GM21381 (cell line): Measurements from ENCODE around the gene FLOT1.

Experiments used
- ATAC-seq: cut with Tn5 transposase; IDR thresholded peaks from one replicate; pipeline ENCODE4 v1.9.1; 2021; ENCODE audit warnings: mild to moderate bottlenecking, moderate library complexity; ENCODE audit not compliant: unreplicated experiment

FLOT1 gene

DNA sequence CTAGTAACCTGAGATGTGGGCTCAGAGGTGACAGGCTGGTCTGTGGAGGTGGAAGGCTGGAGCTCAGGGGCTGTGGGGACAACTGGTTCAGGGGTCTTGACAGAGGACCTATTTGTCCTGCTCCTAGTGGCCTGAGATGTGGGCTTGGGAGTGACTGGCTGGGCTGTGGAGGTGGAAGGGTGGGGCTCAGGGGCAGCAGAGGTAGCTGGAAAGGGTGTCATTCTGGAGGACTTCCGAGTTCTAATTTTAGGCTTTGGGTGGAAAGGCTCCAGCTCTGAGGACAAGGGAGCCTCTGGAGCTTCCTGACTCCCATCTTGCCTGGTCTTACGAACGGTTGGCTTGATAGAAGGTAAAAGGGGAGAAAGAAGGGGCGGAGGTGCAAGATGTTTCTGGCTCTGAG is 36.9 kb downstream of the FLOT1 start:
- ATAC-seq = no peak

DNA sequence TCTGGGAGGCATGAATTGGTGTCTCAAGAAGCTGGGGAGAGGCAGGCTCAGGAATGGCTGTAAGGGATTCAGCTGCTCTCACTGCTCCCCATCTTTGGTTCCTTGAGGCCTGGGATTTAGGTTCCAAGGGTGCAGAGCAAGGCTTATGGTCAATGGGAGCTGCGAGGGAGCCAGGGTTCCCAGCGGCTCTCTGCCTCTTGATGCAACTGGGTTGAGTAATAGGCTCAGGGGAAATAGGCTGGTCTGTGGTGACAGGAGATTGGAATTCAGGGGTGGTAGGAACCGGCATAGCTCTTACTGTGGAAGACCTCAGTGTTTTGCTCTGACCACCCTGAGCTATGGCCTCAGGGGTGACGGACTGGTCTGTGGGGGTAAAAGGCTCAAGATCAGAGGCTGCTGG is 38.7 kb downstream of the FLOT1 start:
- ATAC-seq = no peak

DNA sequence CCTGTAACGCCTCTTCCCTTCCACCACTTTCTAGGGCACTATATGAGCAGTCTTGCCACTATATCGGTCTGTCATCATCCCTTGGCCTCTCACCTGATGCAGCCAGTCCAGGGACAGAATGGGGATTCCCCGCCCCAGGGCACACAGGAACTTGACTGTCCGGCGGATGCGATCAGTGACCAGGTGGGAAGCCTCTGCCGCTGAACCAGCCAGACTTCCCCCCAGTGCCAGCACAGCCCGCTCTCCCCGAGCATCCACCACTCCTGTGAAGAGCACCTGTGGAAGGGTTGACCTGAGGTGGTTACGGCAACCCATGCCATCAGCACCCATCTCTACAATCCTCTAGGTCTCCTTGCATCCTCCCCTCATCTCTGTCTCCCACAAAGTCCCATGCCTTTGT is 39.5 kb downstream of the FLOT1 start:
- ATAC-seq = no peak

DNA sequence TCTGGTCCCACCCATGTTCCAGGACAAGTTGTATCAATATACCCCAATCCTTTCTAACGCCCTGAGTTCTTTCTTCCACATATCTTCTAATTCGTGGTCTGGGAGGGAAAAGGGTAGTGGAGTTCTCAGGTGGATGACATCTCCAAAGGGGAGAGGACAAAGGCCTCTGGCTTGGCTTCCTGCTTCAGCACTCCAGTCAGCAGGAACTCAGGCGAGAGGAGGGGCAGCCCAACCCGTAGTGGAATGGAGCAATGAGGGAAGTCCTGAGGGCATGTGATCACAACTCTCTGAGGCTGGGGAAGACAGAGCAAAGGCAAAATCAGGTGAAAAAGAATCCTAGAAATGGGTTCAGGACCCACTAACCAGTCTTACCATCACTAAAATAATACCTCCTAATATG is 42.1 kb downstream of the FLOT1 start:
- ATAC-seq = no peak

DNA sequence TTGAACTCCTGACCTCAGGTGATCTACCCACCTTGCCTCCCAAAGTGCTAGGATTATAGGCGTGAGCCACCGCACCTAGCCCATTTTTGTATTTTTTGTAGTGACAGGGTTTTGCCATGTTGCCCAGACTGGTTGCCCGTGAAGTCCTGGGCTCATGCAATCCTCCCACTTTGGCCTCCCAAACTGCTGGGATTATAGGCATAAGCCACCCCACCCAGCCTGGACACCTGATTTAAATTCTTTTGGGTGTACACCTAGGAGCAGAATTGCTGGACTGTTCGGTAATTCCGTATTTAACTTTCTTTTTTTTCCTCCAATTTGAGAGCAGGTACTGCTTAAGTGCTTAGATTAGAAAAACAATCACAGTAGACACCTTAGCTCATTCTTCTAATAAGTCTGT is 46.1 kb downstream of the FLOT1 start:
- no peak for ATAC-seq

DNA sequence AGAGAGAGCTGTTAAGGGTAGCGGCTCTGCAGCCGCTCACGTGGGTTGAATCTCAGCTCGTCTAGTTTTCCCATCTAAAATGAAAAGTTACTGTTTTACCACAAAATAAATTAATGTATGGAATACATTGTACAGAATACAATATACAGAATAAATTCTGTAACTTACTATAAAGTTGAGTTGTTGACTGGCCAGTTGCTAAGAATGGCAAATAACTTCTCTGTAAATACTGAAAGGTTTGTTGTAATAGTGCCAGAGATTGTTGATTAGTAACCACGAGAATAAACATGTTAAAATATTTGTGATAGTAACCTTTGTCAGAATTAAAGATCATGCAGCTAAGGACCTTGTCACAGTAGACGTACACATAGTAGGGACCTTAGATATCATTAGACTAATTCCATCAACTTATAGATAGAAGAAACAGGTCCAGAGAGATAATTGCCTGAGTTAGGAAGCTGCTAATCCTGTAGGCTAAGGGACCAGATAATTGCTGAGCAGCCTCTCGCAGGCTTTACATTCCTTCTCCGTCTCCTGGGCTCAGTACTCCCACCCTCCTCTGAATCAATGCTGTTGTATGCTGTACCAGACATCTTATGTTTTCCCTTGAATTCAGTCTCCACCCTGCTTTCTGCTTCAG is 51.2 kb downstream of the FLOT1 start:
- no peak for ATAC-seq

DNA sequence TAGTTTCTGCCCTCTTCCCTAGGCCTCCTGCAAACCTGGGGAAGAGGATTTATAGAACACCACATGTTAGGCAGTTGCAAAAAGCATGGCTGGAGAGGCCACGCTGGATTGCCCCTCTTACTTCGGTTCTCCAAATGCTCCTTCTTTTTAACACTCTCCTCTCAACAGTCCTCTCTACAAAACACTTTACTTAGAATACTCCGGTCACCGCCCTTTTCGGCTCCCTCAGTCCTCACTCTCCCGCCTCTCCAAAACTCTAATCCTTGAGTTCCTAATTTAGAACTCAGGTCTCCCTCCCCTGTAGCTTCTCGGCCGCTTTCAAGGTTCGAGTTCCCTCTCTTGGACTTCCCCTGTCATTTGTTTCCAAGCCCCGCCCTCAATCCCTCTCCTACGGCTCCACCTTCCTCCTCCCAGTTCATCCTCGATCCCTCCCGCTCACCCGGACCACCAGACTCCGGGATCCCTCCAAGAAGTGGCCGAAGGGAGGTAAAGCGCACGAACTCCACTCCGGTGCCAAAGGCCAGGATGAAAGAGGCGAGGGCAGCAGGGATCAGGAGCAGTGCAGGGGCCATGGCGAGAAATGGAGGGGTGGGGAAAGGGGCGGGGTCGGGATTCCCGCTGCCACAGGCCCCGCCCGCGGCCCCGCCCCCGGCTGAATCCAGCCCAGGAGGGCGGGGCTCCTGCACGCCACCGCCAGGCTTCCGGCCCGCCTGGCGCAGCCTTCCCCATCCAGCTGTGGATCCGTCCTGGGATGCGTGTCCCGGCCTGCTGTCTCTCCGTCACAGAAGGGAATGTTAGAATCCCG is 51.9 kb downstream of the FLOT1 start, which contains the start of gene NRM:
NRM (minus strand) TSS at position 582 of the 805 bp plus-strand sequence; CDS start at position 572, 10 bp downstream.
- ATAC-seq = peak; percentile 25

DNA sequence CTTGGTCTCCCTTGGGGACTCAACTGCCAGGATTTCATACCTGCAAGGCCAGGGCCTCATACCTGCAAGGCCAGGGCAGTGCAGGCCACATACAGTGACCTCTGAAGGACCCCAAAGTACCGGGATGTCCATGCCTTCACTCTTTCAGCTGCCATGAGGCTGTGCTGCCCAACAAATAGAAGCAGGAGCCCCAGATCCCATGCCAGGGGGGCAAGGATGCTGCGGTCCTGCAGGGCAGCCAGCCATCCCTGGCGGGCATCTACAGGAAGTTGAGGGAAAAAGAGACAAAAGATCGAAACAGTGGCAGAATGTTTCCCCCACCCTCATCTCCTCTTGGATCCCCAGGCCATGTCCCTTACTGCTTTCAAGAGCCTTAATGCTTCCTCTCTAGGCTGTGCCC is 52.5 kb downstream of the FLOT1 start:
- ATAC-seq = no peak

DNA sequence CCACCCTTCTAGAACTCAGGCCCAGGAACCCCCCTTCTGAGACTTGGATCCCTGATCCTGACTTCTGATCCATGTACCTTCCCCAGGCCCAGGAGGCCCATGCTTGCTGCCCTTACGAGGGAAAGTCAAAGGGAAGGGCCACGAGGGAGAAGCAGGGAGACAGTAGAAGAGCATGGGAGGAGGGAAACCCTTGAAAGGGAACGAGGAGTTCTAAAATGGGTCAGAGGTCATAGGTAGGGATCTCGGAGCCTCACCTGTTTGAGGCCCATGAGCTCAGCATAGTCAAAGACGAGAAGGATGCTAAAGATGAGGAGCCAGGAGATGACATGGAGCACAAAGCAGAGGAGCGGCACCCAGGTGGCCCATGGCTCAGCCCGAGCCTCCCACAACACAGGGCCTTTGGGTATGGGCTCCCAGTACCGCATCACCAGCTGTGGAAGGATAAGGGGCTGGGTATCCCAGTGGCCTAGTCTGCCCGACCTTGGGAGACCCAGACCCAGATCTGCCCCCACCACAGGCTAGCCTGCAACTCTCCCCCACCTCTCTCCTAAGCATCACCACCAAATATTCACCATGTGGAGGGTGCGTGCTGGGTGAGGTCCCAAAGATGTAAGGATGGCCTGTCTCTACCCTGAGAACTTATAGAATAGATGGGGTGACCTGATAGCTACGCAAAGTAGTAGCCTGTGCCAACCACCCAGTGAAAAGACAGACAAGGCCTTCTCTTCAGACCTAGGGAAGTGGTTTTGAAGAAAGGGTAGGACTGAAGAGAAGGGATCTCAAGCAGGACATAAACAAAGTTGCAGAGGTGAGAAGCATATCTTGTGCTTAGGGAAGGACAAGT is 53.2 kb downstream of the FLOT1 start:
- no peak for ATAC-seq

DNA sequence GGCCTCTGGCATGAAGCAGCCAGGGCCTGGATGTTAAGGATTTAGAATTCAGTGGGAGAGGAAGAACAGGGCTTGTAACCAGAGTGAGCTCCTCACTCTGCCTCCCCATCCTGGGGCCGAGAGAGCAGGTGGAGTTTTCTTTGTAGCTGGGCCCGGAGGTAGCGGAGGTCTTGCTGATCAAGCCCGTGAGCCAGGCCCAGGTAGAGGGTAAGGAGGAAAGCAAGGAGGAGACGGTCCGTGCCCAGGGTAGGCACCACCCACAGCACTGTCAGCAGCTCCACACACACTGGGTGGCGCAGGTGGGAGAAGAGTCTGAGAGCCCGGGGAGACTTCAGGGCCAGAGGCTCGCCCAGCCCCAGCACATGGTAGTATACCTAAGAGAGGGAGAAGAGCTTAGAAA is 53.9 kb downstream of the FLOT1 start:
- ATAC-seq = no peak

DNA sequence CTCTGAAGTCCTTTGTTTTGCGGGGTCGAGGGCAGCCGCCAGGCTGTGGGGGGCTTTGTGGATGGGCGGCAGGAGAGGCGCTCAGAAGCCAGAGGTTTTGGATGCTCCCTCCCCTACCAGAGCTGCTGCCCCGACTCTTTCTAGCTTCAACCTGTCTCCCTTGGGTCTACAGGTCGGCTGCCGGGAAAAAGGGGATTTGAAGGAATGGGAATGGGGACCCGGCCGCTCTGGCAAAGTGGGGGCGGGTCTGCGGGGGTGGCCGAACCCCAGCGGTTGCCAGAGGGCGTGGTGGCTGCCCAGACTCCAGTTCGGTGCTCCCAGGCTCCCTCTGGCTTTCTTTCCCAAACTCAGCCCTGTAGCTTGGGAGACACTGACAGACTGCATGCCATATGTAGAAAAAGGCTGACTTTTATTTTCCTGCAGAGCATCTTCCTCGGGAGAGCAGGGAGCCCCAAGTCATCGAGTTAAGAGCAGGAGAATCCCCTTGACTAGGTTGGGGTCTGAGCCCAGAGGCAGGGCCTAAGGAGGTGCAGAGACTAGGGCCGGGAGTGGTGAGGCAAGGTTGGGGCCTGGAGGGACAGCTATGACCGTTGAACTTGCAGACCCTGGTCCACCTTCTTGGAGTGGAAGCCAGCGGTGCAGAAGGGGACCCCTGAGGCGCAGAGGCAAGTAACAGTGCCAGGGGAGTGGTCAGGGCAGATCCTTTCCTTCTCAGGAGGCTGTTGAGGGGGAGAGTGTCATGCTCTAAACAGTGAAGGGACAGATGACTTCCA is 54.6 kb downstream of the FLOT1 start:
- ATAC-seq = no peak

DNA sequence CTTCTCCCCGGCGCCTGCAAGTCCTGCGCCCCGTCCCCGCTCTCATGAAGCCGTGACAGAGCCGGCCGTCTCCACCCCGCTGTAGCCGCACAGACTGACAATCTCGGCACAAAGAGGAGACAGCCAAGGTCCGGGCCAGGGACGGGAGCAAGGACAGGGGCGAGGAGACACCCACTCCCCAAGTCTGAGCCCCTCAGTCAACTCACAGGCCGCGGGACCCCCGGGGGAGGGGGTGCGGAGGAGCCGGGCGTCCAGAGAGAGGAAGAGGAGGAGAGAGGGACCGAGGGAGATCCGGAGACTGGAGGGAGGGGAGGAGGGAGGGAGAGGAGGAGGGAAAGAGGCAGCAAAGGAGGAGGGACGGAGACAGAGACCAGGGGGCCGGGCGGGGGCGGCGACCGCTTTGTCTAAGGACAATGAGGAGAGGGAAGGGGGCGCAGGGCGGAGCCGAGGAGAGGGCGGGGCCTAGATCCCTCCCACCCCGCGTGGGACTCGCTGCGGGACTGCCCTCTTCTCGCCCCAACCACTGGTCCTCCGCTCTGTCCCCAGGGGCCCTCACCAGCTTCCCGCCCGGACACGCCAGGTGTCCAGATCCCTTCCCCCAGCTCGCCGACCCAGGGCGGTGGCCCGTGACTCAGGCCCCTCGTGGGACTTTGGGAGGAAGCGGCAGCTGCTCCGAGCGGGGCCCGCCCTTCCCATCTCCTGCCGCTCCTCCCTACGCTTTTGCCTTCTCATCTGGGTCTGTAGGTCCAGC is 55.4 kb downstream of the FLOT1 start:
- ATAC-seq = peak; percentile 46

DNA sequence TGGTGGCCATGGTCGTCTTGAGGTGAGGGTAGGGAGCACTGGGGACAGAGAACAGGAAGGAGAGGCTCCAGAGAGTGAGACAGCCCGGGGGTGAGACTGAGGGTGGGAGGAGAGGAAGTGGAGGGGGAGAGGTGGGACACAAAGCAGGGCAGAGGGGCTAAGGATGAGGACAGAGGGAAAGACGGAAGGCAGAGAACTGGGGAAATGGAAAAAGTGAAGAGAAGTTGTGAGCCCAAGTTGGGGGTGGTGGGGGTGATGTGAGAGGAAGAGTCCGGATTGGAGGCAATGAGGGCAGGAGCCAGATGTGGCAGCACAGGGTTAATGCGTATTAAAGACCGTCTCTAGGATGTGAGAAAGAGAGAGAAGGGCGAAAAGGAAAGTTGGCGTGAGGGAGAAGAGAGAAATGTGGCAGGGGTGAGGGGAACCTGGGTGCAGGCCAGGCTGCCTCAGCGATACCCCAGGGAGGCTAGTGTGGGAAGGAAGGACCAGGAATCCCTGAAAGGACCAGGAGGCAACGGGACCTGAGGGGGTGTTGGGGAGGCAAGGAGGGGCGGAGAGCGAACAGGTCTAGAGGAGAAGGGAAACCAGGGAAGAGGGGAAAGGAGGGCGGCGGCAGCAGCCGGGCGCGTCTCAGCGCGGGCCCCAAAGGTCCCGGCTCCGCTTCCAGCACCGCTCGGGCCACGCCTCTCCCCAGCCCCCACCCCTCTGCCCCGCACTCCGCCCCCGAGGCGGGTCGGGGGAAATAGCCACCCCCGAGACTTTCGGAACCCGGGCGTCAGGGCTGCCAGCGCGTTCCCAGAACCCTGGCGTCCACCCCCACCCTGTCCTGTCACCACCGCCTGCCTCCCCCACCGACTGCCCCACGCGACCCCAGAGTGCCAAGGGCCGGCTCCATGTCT is 56.2 kb downstream of the FLOT1 start, which contains the start of gene PPP1R18:
PPP1R18 (minus strand) TSS at position 637 of the 899 bp plus-strand sequence; CDS start at position 10, 627 bp downstream.
- peak; percentile 21 for ATAC-seq

DNA sequence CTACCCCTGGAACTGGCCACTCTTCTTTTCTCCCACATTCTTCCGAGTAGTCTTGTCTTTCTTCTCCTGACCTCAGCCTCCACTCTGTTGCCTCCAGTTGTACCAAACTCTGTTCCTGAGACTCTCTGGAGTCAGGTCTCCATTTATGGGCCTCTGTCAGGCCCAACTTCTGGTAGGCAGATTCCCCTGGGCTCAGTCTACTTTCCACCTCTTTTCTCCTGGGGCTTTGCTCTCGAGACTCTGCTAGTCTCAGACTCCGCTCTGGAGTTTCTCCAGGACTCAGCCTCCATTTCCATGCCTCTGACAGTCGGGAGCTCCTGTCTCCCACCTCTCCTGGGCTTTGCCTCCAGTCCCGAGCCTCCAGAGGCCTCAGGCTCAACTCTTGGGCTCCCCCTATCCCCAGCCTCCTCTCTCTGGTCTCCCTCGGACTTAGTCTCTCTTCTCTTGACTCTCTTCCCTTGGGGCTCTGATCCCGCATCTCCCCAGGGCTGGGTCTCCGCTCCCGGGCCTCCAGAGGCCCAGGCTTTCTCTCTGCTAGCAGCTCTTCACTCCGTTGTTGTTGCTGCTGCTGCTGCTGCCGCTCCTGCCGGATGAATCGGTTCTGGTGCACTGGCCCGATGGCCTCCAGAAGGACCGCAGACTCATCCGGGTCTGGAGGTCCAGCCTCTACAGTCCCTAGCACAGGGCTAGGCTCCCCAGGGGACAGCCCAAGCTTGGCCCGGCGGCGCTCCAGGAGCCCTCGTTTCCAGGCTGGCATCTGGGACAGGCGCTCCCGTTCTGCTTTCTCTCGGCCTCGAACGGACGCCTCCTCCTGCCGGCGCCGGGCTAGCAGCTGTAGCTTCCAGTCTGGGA is 57.1 kb downstream of the FLOT1 start:
- ATAC-seq = no peak

DNA sequence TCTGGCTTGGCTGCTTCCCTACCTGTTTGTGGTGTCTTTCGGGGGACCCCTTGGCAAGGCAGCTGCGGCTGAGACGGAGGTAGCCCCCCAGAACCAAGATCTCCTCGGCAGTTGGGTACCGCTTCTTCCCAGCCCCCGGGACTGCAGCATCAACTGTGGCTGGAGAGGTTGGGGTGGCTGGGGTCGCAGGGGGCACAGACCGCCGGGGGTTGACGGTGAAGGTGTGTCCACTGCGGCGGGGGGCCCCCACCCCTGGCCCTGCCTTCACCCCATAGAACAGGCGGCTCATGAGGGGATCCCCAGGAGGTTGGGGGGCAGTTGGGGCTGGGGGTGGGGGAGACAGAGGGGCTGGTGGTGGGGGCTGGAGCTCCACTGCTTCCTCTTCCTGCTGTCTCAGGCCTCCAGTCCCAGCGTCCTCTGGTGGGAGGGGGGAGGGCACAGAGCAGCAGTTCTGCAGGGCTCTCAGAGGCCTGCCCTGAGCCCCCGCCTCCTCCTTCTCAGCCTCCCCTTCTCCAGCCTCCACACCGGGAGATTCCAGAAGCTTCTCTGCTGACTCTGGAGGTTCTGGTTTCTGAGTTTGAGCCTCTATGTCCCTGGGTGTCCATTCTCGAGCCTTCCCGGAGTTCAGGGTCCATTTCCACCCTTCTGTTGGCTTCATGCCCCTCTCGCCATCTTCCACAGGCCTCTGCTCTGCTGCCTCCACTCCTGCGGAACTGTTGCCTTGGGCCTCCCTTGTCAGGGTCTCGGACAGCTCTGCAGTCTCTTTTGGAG is 57.9 kb downstream of the FLOT1 start:
- no peak for ATAC-seq

DNA sequence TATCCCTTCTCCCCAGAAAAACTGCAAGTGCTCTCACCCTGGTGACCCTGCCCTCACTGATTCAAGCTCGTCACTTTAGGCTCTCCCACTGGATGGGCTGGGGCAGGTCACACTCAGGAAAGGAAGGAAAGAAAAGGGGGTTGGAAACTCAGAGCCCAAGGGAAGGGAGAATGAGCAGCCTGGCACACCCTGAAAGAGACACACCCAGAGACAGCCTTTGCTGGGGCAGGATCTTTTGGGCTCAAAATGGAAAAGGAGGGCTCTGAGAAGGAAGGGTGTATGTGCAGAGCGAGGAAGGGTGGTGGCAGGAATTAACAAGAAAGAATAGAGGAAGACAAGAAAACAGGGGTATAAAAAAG is 58.5 kb downstream of the FLOT1 start:
- no peak for ATAC-seq
